Sigmoid colon (tissue), 4 donors: ENCODE results near the gene HDAC4.

Source experiments
- EP300 ChIP-seq, 4 donors: sonication (generic); formaldehyde crosslinking; IDR thresholded peaks; one replicate each; pipeline ENCODE4 v1.6.1; 2017; ENCODE audit warnings: antibody characterized with exemption in 4 of 4
- POLR2A ChIP-seq, 2 donors: fragments of 450-650 bp; IDR thresholded peaks; one replicate each; pipeline ENCODE4 v1.6.1; 2016; ENCODE audit warnings: antibody characterized with exemption in 2 of 2, mild to moderate bottlenecking in 2 of 2, moderate library complexity in 2 of 2
- POLR2AphosphoS5 ChIP-seq, 4 donors: sonication (generic); formaldehyde crosslinking; IDR thresholded peaks; one replicate each; pipeline ENCODE4 v1.6.1; 2017; ENCODE audit warnings: antibody characterized with exemption in 4 of 4
- TF ChIP-seq, protein P1 (sequence below), 4 experiments: fragments of 450-650 bp in 3 of 4; fragments of 200-600 bp in 1 of 4; IDR thresholded peaks; one replicate each; pipeline ENCODE4 v1.5.1; 2016 to 2019; ENCODE audit warnings: antibody characterized with exemption in 4 of 4, mild to moderate bottlenecking in 3 of 4, moderate library complexity in 2 of 4

DNA sequence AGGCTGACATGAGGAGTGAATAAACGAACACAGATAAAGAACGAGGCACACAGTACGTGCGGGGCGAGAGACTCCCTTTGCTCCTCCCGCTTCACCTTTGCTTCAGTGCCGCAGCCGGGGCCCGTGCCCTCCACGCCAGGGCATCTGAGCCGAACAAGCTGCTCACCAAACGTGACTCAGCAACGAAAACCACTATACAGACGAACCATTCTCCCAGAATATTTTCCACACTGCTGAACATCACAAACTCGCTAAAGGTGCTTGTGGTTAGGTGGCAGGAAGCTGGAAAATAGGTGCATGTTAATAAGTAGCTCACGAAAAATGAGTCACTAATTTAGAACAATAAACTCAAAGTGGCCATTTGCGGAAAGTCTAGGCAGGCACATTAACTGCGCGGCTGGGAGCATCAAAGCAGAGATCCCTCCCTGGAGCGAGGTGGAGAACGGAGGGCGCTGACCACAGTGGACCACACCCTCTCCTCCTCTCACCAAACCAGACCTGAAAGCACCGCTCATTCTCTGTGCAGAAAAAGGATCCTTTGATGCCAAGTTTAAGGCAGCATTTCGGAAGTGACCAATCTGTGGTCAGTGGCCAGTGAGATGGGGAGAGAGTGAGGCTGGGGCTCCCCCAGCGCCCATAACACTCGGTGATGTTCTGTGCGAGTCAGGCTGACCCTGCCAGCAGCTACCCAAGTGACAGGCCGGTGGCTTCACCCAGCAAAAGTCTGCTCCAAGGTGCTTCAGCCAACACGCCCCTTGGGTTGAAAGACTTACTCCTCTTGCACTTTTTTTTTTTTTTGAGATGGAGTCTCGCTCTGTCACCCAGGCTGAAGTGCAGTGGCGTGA lies 153.2 kb downstream of the HDAC4 start:
- TF ChIP-seq, protein P1, sequence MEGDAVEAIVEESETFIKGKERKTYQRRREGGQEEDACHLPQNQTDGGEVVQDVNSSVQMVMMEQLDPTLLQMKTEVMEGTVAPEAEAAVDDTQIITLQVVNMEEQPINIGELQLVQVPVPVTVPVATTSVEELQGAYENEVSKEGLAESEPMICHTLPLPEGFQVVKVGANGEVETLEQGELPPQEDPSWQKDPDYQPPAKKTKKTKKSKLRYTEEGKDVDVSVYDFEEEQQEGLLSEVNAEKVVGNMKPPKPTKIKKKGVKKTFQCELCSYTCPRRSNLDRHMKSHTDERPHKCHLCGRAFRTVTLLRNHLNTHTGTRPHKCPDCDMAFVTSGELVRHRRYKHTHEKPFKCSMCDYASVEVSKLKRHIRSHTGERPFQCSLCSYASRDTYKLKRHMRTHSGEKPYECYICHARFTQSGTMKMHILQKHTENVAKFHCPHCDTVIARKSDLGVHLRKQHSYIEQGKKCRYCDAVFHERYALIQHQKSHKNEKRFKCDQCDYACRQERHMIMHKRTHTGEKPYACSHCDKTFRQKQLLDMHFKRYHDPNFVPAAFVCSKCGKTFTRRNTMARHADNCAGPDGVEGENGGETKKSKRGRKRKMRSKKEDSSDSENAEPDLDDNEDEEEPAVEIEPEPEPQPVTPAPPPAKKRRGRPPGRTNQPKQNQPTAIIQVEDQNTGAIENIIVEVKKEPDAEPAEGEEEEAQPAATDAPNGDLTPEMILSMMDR (IDR thresholded peaks at IDR 0.05) = no peak
- no peak for TF ChIP-seq POLR2A (IDR thresholded peaks at IDR 0.05)
- no peak for TF ChIP-seq EP300 (IDR thresholded peaks at IDR 0.05)
- no peak for TF ChIP-seq POLR2AphosphoS5 (IDR thresholded peaks at IDR 0.05)
